HUES6 (cell line): ENCODE measurements around the gene H2BW2.
"Not testable (repeated sequence)": the region's sequence is repeated elsewhere in the genome, so short reads cannot be mapped to it uniquely, and the experiment has no call there.

Experiments
- H3K27ac ChIP-seq: 2 replicates; pipeline ENCODE4 v1.7.0; 2013; ENCODE audit warnings: low read depth, mild to moderate bottlenecking, low read length, inconsistent platforms
- H3K27me3 ChIP-seq: 2 replicates; pipeline ENCODE4 v1.6.1; 2013; ENCODE audit warnings: low read length; ENCODE audit not compliant: control insufficient read depth, insufficient read depth
- H3K36me3 ChIP-seq: 2 replicates; pipeline ENCODE4 v1.6.1; 2013; ENCODE audit warnings: low read length; ENCODE audit not compliant: control insufficient read depth, insufficient read depth
- H3K4me1 ChIP-seq: 2 replicates; pipeline ENCODE4 v1.6.1; 2013; ENCODE audit warnings: low read length; ENCODE audit not compliant: control insufficient read depth, insufficient read depth
- H3K4me3 ChIP-seq: 2 replicates; pipeline ENCODE4 v1.5.1; 2013; ENCODE audit warnings: low read depth, low read length
- H3K9ac ChIP-seq: one replicate; pipeline ENCODE4 v1.6.1; 2013; ENCODE audit warnings: mild to moderate bottlenecking, low read length
- H3K9me3 ChIP-seq: 2 replicates; pipeline ENCODE4 v1.6.1; 2013; ENCODE audit warnings: low read depth, low read length; ENCODE audit not compliant: control insufficient read depth, insufficient read depth

H2BW2 gene

DNA sequence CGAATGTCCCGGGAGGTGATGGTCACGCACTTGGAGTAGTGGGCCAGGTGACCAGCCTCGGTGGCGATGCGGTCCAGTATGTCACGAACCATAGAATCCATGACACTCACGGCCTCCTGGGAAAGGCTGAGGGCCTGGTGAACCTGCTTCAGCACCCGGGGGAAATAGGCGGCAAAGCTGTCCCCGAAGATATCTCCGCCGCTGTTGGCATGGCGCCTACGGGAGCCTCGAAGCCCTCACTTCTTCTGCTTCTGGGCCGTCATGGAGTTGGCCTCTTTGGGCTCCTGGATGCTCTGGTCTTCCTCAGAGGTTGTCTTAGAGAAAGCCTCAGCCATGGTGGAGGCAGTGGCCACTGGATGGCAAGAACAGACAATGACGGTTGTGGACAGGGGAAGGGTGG, 22.9 kb downstream of the H2BW2 start:
- H3K36me3 ChIP-seq, H3K9me3 ChIP-seq, H3K9ac ChIP-seq, H3K4me3 ChIP-seq, H3K4me1 ChIP-seq, H3K27me3 ChIP-seq, H3K27ac ChIP-seq: not testable (repeated sequence)

DNA sequence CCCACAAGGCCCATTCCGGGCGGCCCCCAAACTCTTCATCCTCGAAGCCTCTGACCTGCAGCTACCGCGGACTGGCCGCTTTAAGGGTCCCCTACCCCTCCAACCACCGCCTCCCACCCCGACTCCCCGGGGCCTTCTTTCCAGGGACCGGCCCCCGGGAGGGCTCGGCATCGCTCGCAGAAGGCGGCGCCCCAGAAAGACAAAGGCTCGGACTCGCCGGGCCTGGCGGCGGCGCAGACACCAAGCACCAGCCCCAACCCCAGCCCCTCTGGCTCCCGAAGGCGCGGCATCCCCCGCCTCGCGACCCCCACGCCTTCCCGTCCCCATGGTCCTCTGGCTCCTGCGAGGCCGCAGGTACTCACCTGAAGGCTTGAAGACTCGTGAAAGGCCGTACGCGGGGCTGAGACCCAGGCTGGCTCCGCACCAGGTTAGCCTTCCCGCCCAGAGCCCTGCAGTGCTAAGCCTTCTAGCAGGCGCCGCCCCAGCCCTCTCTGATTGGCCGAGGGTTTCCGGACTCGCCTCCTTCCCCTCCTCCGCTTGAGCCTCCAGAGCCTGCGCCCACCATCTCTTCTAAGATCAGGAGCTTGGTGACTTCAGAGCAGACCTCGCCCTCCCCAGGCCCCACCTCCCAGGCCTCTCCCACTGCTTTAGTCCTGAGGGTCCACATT, 36.2 kb downstream of the H2BW2 start, which contains the start of gene TMSB15C:
Gene TMSB15C (minus strand): TSS at position 459 of the 668 bp plus-strand sequence.
- H3K27ac ChIP-seq, H3K4me3 ChIP-seq, H3K9me3 ChIP-seq, H3K27me3 ChIP-seq, H3K4me1 ChIP-seq, H3K36me3 ChIP-seq, H3K9ac ChIP-seq: not testable (repeated sequence)

DNA sequence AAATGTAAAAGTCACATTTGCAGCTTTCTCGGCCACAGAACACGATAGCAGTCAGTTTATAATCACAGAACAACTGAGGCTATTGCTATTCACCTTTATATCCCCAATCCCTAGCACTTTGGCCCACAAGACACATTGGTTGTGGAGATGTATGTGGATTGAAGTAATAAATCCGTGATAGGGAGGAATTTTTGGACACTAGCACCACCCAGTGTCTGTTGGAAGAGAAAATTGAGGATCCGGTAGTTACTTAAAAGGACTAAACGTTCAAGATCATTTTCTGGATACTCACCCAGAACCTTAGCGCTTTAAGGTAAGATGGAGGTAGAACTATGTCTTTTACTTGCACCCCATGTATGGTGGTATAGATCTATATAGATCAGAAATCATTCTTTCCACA, 38.1 kb downstream of the H2BW2 start:
- H3K9ac ChIP-seq, H3K27me3 ChIP-seq, H3K4me1 ChIP-seq, H3K4me3 ChIP-seq, H3K27ac ChIP-seq, H3K36me3 ChIP-seq, H3K9me3 ChIP-seq: not testable (repeated sequence)

- Histone ChIP-seq H3K4me3 (no peak overlapping the region), H3K27me3 (peaks cover 57% of the 10 kb centered on the region), H3K4me1 (no peaks in the 10 kb centered on the region), H3K9ac (no peak overlapping the region), H3K27ac (no peak overlapping the region), H3K9me3 (no peaks in the 10 kb centered on the region), H3K36me3 (no peaks in the 10 kb centered on the region)
These were observed 44.3 kb downstream of the H2BW2 start for GRCh38 chrX:104084063-104084462.

GRCh38 chrX:104084534-104085277, 45.0 kb downstream of the H2BW2 start:
- Histone ChIP-seq H3K4me3 (no peak overlapping the region), H3K4me1 (no peaks in the 10 kb centered on the region), H3K36me3 (no peaks in the 10 kb centered on the region), H3K27ac (no peak overlapping the region), H3K9ac (no peak overlapping the region), H3K27me3 (peaks cover 63% of the 10 kb centered on the region), H3K9me3 (no peaks in the 10 kb centered on the region)

DNA sequence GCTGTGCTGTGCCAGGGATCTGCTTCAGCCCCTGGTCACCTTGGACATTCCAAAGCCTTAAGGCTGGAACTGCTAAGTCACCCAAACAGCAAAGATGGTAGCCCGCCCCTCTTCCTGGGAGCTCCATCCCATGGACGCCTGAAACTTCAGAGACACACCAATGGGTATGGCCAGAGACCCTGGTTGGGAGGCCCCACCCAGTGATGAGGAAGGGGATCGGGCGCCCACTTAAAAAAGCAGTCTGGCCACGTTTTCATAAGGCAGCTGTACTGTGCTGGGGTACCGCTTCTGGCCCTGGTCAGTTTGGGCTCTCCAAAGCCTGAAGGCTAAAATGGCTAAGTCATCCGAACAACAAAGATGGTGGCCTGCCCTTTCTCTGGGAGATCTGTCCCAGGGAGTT, 45.7 kb downstream of the H2BW2 start:
- peaks cover 71% of the 10 kb centered on the region for H3K27me3 ChIP-seq
- H3K27ac ChIP-seq, result no peak overlapping the region
- H3K4me1 ChIP-seq, result no peaks in the 10 kb centered on the region
- H3K9me3 ChIP-seq, result no peaks in the 10 kb centered on the region
- H3K36me3 ChIP-seq, result no peaks in the 10 kb centered on the region
- no peak overlapping the region for H3K9ac ChIP-seq
- no peak overlapping the region for H3K4me3 ChIP-seq

GRCh38 chrX:104085919-104086318, 46.2 kb downstream of the H2BW2 start:
- H3K36me3 ChIP-seq, result no peaks in the 10 kb centered on the region
- H3K9ac ChIP-seq, result no peak overlapping the region
- peaks cover 75% of the 10 kb centered on the region for H3K27me3 ChIP-seq
- H3K4me3 ChIP-seq, result no peak overlapping the region
- no peaks in the 10 kb centered on the region for H3K4me1 ChIP-seq
- no peaks in the 10 kb centered on the region for H3K9me3 ChIP-seq
- no peak overlapping the region for H3K27ac ChIP-seq
